Hair follicular keratinocyte (primary cell): Measurements from ENCODE around the gene SPDYE2B. TPM values are rescaled to one million over a fixed set of nuclear protein-coding genes. Genes with fewer than 3 reads are reported as not detected.

Source experiments
- total RNA-seq: library from RNA; depleted of rRNA; stranded (reverse); fragments of >200 nt; gene quantifications from 2 replicates; pipeline ENCODE4 v1.2.3, GENCODE V29; 2015

The SPDYE2B gene, protein sequence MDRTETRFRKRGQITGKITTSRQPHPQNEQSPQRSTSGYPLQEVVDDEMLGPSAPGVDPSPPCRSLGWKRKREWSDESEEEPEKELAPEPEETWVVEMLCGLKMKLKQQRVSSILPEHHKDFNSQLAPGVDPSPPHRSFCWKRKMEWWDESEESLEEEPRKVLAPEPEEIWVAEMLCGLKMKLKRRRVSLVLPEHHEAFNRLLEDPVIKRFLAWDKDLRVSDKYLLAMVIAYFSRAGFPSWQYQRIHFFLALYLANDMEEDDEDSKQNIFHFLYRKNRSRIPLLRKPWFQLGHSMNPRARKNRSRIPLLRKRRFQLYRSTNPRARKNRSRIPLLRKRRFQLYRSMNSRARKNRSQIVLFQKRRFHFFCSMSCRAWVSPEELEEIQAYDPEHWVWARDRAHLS
- total RNA-seq, result not detected in 2 replicates

DNA sequence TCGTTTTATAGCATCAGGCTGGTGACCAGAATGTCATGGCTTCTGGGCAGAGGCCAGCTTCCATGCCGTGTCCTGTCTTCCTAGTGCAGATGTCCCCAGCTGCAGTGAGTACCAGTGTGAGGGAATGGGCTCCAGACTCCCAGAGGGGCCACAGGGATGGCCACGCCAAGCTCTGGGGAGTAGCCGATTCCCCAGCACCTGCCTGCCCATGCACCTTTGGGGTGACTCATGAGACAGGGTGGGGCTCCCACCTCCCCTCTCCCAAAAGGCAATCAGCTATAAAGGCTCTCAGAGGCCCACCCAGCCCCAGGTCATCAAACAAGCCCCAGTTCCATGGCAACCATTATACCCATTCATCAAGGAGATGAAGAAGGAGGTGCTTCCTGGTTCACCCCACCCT lies at the start of gene SPDYE2B:
TSS of gene SPDYE2B (plus strand) at position 396 of the 400 bp plus-strand sequence. CDS start 2,030 bp downstream, outside the sequence.

DNA sequence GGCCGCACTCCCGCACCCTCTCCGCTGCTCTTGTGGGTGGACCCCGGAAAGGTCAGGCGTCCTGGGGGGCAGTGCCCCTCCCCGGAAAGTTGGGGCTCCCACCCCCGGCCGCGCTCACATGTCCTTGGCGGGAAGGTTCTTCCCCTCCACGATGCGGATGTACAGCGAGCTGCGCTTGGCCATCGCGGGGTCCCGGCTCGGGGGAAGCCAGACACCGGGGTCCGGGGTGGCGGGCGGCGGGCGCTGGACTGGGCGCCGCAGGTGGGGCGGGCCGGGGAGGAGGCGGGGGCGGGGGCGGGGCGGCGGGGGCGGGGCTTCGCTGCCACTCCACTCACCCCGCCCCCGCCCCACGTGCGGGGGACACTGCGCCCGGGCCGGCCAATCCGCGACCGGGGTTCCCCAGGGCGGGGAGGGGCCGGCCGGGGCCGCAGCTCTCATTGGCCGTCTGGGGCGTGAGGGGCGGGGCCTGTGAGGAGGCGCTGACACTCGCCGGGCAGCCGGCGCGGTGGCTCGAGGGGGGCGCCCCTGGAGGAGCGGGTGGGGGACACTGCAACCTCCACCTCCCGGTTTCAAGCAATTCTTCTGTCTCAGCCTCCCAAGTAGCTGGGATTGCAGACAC lies 33.5 kb upstream of the SPDYE2B start, which contains the start of gene RASA4:
TSS of gene RASA4 (minus strand) at position 250 of the 619 bp plus-strand sequence. CDS start at position 183, 67 bp downstream.

DNA sequence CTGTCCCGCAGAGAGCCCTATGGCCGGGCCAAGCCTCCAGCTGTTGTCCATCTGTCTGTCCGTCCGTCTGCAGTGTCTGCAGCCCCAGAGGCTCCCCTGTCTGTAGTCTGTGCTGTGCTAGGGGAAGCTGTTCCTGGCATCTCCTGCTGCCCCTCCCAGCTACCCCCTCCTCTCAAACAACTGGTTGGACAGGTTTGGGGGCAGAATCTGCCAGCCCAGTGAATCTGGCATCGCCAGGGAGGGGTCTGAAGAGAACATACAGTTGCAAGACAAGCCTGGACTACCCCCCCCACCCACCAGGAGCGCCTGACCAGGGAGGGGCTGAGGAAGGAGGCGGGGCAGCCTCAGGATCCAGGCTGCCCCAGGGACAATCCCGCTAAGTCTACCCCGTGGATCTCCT lies 7.4 kb upstream of the SPDYE2B start, which contains the start of gene UPK3BL1:
TSS of gene UPK3BL1 (minus strand) at position 101 of the 400 bp plus-strand sequence. CDS start at position 51, 50 bp downstream.

DNA sequence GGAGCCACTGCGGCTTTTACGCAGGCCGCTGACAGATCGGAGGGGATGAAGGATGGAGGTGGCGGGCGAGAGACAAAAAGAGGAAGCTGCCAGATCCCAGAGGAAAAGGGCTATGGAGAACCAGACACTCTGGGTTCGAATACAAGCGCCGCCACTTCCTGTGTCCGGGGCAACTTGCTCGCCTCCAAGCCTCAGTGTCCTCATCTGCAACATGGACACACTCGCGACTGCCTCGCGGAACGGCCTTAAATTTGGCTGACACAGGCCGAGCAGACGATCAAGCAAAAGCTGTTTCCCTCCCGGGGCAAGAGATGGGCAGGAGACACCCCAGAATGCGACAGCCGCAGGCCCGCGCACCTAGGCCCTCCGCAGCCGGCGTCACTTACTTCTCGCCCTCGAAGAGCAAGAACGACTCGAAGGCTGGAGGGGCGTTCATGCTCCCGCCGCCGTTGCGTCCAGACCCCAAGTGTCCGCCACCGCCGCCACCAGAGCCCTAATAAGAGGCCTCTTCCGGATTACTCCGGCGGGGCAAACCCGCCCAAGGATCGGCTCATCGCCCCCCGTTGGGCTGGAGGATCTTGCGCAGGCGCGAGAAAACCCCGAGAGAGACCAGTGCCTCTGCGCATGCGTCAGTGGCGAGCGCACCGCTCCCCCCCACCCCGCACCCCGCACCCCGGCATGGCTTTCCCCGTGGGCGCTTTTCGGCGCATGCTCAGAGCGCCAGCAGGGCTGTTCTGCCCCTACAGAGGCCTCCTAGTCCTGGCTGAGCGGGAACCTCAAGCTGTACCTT lies 21.2 kb downstream of the SPDYE2B start, which contains the start of gene POLR2J2:
TSS of gene POLR2J2 (minus strand) at position 498 of the 790 bp plus-strand sequence. CDS start at position 436, 62 bp downstream.

Other genes starting within 250 kb of the SPDYE2B start
- 2.7 and 10.8 TPM in 2 replicates for gene ORAI2, start 216.7 kb upstream of the SPDYE2B start, total RNA-seq
- 11.8 and 23.9 TPM in 2 replicates for gene ALKBH4, start 185.5 kb upstream of the SPDYE2B start, total RNA-seq
- gene LRWD1, start 185.3 kb upstream of the SPDYE2B start, total RNA-seq, result 12.5 and 17.1 TPM in 2 replicates
- 30.1 and 44.4 TPM in 2 replicates for gene POLR2J, start 171.4 kb upstream of the SPDYE2B start, total RNA-seq
- gene RASA4B, start 132.5 kb upstream of the SPDYE2B start, total RNA-seq, result 0.27 and 0.62 TPM in 2 replicates
- 2.3 and 2.7 TPM in 2 replicates for gene UPK3BL2, start 106.6 kb upstream of the SPDYE2B start, total RNA-seq
- not detected in 2 replicates for gene SPDYE2, start 99.1 kb upstream of the SPDYE2B start, total RNA-seq
- 7.2 and 25.5 TPM in 2 replicates for gene POLR2J3, start 77.7 kb upstream of the SPDYE2B start, total RNA-seq
- 1.4 and 3.4 TPM in 2 replicates for gene RASA4, start 33.6 kb upstream of the SPDYE2B start, total RNA-seq
- gene UPK3BL1, start 7.5 kb upstream of the SPDYE2B start, total RNA-seq, result 6.0 and 7.7 TPM in 2 replicates
- gene POLR2J2, start 21.3 kb downstream of the SPDYE2B start, total RNA-seq, result 1.2 and 2.3 TPM in 2 replicates
- gene FAM185A, start 98.7 kb downstream of the SPDYE2B start, total RNA-seq, result 7.1 and 8.2 TPM in 2 replicates